Uterus (tissue), 2 donors: ENCODE measurements around the gene KIF15.

Experiments used
- POLR2A ChIP-seq, 2 donors: fragments of 450-650 bp; IDR thresholded peaks; one replicate each; pipeline ENCODE4 v1.6.1; 2016; ENCODE audit warnings: antibody characterized with exemption in 2 of 2, mild to moderate bottlenecking in 1 of 2, moderate library complexity in 1 of 2
- TF ChIP-seq, protein P1 (sequence below), 4 experiments: fragments of 200-600 bp in 2 of 4; fragments of 450-650 bp in 2 of 4; sonication (generic) in 2 of 4; IDR thresholded peaks; one replicate each; pipeline ENCODE4 v1.5.1; 2016 to 2019; ENCODE audit warnings: antibody characterized with exemption in 4 of 4, mild to moderate bottlenecking in 2 of 4, moderate library complexity in 1 of 4

GRCh38 chr3:44893097-44893496, 131.5 kb downstream of the KIF15 start:
- TF ChIP-seq, protein P1, sequence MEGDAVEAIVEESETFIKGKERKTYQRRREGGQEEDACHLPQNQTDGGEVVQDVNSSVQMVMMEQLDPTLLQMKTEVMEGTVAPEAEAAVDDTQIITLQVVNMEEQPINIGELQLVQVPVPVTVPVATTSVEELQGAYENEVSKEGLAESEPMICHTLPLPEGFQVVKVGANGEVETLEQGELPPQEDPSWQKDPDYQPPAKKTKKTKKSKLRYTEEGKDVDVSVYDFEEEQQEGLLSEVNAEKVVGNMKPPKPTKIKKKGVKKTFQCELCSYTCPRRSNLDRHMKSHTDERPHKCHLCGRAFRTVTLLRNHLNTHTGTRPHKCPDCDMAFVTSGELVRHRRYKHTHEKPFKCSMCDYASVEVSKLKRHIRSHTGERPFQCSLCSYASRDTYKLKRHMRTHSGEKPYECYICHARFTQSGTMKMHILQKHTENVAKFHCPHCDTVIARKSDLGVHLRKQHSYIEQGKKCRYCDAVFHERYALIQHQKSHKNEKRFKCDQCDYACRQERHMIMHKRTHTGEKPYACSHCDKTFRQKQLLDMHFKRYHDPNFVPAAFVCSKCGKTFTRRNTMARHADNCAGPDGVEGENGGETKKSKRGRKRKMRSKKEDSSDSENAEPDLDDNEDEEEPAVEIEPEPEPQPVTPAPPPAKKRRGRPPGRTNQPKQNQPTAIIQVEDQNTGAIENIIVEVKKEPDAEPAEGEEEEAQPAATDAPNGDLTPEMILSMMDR (IDR thresholded peaks at IDR 0.05): no peak
- TF ChIP-seq POLR2A (IDR thresholded peaks at IDR 0.05): no peak
